ENCODE measurements around the gene UNC119B. TPM values are rescaled to one million over a fixed set of nuclear protein-coding genes. Genes with fewer than 3 reads are reported as not detected.

Gene UNC119B
- total and polyA plus RNA-seq, 3 donors from 2014 or later: 42.2 to 45.2 (median 43.3) TPM

- H3K4me1 ChIP-seq: peaks cover 24% of the 10 kb centered on the region
- no peak for TF ChIP-seq POLR2A (IDR thresholded peaks at IDR 0.05)
- TF ChIP-seq CTCF (IDR thresholded peaks at IDR 0.05): no peak
- no peaks in the 10 kb centered on the region for H3K9me3 ChIP-seq
- no peak overlapping the region for H3K4me3 ChIP-seq
- intact Hi-C loops (cut with DNase I; ENCODE audit: low total_unique reads): no loop called here
- no peaks in the 10 kb centered on the region for H3K36me3 ChIP-seq (ENCODE audit: low read depth, missing control alignments)
- no peak for DNase-seq
- H3K27ac ChIP-seq: no peak overlapping the region
- 82 to 91% methylated on average over 1 of the region's 1 CpG for WGBS, 2 donors
- no peaks in the 10 kb centered on the region for H3K27me3 ChIP-seq
These were observed 4.6 kb upstream of the UNC119B start for GRCh38 chr12:120705618-120706017.

- Histone ChIP-seq H3K9me3 (no peaks in the 10 kb centered on the region), H3K27ac (no peak overlapping the region), H3K36me3 (ENCODE audit: low read depth, missing control alignments) (no peaks in the 10 kb centered on the region), H3K4me3 (no peak overlapping the region), H3K4me1 (peaks cover 26% of the 10 kb centered on the region), H3K27me3 (no peaks in the 10 kb centered on the region)
- intact Hi-C loops (cut with DNase I; ENCODE audit: low total_unique reads): no loop called here
- WGBS, 2 donors: 81 to 94% methylated on average over 5 of the region's 5 CpGs
- no peak for DNase-seq
- TF ChIP-seq POLR2A (IDR thresholded peaks at IDR 0.05) (no peak), CTCF (IDR thresholded peaks at IDR 0.05) (no peak)
These were observed 4.2 kb upstream of the UNC119B start for GRCh38 chr12:120706029-120706428.

- no peak for DNase-seq
- WGBS, 2 donors: 71 to 76% methylated on average over 4 of the region's 4 CpGs
- no peaks in the 10 kb centered on the region for H3K27me3 ChIP-seq
- no peaks in the 10 kb centered on the region for H3K9me3 ChIP-seq
- H3K4me3 ChIP-seq: no peak overlapping the region
- intact Hi-C loops (cut with DNase I; ENCODE audit: low total_unique reads): no loop called here
- peaks cover 18% of the 10 kb centered on the region for H3K4me1 ChIP-seq
- H3K36me3 ChIP-seq (ENCODE audit: low read depth, missing control alignments): no peaks in the 10 kb centered on the region
- TF ChIP-seq CTCF (IDR thresholded peaks at IDR 0.05) (no peak), POLR2A (IDR thresholded peaks at IDR 0.05) (no peak)
- no peak overlapping the region for H3K27ac ChIP-seq
These were observed 1.6 kb upstream of the UNC119B start for GRCh38 chr12:120708651-120709050.

DNA sequence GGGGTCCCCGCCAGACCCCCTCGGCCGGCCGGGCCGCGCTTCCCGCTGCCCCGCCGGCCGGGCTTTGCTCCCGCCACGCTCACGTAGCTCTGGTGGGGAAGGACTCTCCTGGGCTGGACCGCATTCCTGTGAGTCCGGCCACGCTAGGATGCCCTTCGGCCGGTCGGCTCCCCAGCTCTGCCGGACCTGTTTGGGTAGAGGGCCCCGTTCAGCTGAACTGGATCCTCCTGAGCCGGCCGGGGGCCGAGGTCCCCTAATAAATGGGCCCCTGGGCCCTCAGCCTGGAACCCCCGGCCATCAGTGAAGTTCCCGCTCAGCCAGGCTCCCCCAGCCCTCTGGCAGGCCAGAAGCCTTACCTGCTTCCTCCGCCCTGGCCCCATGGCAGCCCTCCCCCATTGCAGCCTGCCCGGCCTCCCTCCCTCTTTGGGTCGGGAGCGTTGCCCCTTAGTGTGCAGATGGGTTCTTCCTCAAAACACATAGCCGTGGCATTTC lies 593 bp downstream of the UNC119B start:
- Histone ChIP-seq H3K4me3 (peak overlapping the region; percentile 86 to 96), H3K27ac (peak overlapping the region; percentile 93 to 96), H3K36me3 (ENCODE audit: low read depth, missing control alignments) (no peaks in the 10 kb centered on the region), H3K9me3 (no peaks in the 10 kb centered on the region), H3K27me3 (no peaks in the 10 kb centered on the region), H3K4me1 (peaks cover 17% of the 10 kb centered on the region)
- no peak for DNase-seq
- 0 to 1% methylated on average over 8 to 25 of the region's 31 CpGs for WGBS, 2 donors
- no peak for TF ChIP-seq CTCF (IDR thresholded peaks at IDR 0.05)
- TF ChIP-seq POLR2A (IDR thresholded peaks at IDR 0.05): no peak
- intact Hi-C loops (cut with DNase I; ENCODE audit: low total_unique reads): no loop called here

DNA sequence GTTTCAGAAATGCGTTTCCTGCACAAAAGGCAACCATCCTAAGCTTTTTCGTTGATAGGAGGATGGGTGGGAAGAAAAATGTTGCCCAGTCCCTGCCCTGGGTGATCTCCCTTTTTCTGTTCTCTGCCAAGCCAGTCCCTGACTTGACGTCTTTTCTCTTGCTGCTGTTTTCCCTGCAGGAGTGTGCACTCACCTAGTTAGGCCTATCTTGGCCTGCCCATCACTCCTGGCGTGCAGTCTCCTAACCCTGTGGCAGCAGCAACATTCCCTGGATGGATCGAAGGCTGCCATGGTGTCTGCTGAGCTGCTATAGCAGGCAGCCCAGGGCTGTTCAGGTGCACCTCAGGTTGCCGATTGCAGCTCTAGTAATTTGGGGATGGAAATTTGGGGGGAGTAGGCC lies 1.2 kb downstream of the UNC119B start:
- Histone ChIP-seq H3K36me3 (ENCODE audit: low read depth, missing control alignments) (no peaks in the 10 kb centered on the region), H3K4me1 (peaks cover 17% of the 10 kb centered on the region), H3K27me3 (no peaks in the 10 kb centered on the region), H3K4me3 (peak overlapping the region; percentile 86 to 96), H3K9me3 (no peaks in the 10 kb centered on the region), H3K27ac (peak overlapping the region; percentile 93 to 96)
- no peak for DNase-seq
- intact Hi-C loops (cut with DNase I; ENCODE audit: low total_unique reads): no loop called here
- WGBS, 2 donors: 25 to 35% methylated on average over 6 of the region's 6 CpGs
- TF ChIP-seq POLR2A (IDR thresholded peaks at IDR 0.05) (no peak), CTCF (IDR thresholded peaks at IDR 0.05) (no peak)

Data from testis (tissue), 3 donors.